Stimulated activated memory B cell treated with anti-CD40 and anti-IgM and Interleukin-4, amounts not matched to agents 10 μg/mL and 1 μg/mL and 100 μg/mL, for 72 hours (primary cell): ENCODE measurements around the gene TSPAN11.

Experiments
- ATAC-seq: fragments of 150-1000 bp; cut with Tn5 transposase; 2 replicates; pipeline ENCODE4 v1.10.0; 2021
- H3K27ac Mint-ChIP-seq: one replicate; pipeline ENCODE4 v1.8.0; 2022; ENCODE audit warnings: mild to moderate bottlenecking, mixed read lengths
- H3K27me3 Mint-ChIP-seq: one replicate; pipeline ENCODE4 v1.8.0; 2022; ENCODE audit warnings: mixed read lengths
- H3K36me3 Mint-ChIP-seq: one replicate; pipeline ENCODE4 v1.8.0; 2022; ENCODE audit warnings: mixed read lengths
- H3K4me1 Mint-ChIP-seq: one replicate; pipeline ENCODE4 v1.8.0; 2022; ENCODE audit warnings: mixed read lengths
- H3K4me3 Mint-ChIP-seq: one replicate; pipeline ENCODE4 v1.8.0; 2022; ENCODE audit warnings: mild to moderate bottlenecking, moderate library complexity, mixed read lengths
- H3K9me3 Mint-ChIP-seq: one replicate; pipeline ENCODE4 v1.8.0; 2022; ENCODE audit warnings: mixed read lengths

TSPAN11 gene

GRCh38 chr12:30976206-30976605 lies 49.7 kb downstream of the TSPAN11 start:
- H3K4me1 Mint-ChIP-seq: no peaks in the 10 kb centered on the region

GRCh38 chr12:30977124-30977523 lies 50.6 kb downstream of the TSPAN11 start:
- no peak for ATAC-seq
- H3K36me3 Mint-ChIP-seq: no peaks in the 10 kb centered on the region
- H3K27ac Mint-ChIP-seq: no peak overlapping the region
- H3K27me3 Mint-ChIP-seq: peaks cover 32% of the 10 kb centered on the region
- H3K9me3 Mint-ChIP-seq: no peaks in the 10 kb centered on the region
- no peaks in the 10 kb centered on the region for H3K4me1 Mint-ChIP-seq
- no peak overlapping the region for H3K4me3 Mint-ChIP-seq

More at GRCh38 chr12:30976206-30976605, 49.7 kb downstream of the TSPAN11 start:
- no peak overlapping the region for H3K4me3 Mint-ChIP-seq
- peaks cover 32% of the 10 kb centered on the region for H3K27me3 Mint-ChIP-seq
- H3K9me3 Mint-ChIP-seq: no peaks in the 10 kb centered on the region
- no peak overlapping the region for H3K27ac Mint-ChIP-seq
- no peak for ATAC-seq
- H3K36me3 Mint-ChIP-seq: no peaks in the 10 kb centered on the region

- no peak overlapping the region for H3K27ac Mint-ChIP-seq
- no peak overlapping the region for H3K4me3 Mint-ChIP-seq
These were observed 51.2 kb downstream of the TSPAN11 start for GRCh38 chr12:30977537-30978349.

GRCh38 chr12:30978639-30979038 lies 52.1 kb downstream of the TSPAN11 start:
- Mint-ChIP-seq H3K9me3 (no peaks in the 10 kb centered on the region), H3K4me1 (no peaks in the 10 kb centered on the region), H3K4me3 (no peak overlapping the region), H3K27me3 (peaks cover 32% of the 10 kb centered on the region), H3K36me3 (no peaks in the 10 kb centered on the region), H3K27ac (no peak overlapping the region)
- ATAC-seq: no peak

More at GRCh38 chr12:30977537-30978349, 51.2 kb downstream of the TSPAN11 start:
- Mint-ChIP-seq H3K36me3 (no peaks in the 10 kb centered on the region), H3K4me1 (no peaks in the 10 kb centered on the region), H3K9me3 (no peaks in the 10 kb centered on the region), H3K27me3 (peaks cover 32% of the 10 kb centered on the region)
- ATAC-seq: no peak

- H3K36me3 Mint-ChIP-seq: no peaks in the 10 kb centered on the region
- no peak overlapping the region for H3K4me3 Mint-ChIP-seq
- H3K4me1 Mint-ChIP-seq: no peaks in the 10 kb centered on the region
- H3K27ac Mint-ChIP-seq: no peak overlapping the region
- ATAC-seq: no peak
- no peaks in the 10 kb centered on the region for H3K9me3 Mint-ChIP-seq
- peaks cover 32% of the 10 kb centered on the region for H3K27me3 Mint-ChIP-seq
These were observed 53.1 kb downstream of the TSPAN11 start for GRCh38 chr12:30979371-30980259.

GRCh38 chr12:30980955-30981662 lies 54.6 kb downstream of the TSPAN11 start:
- no peak overlapping the region for H3K27ac Mint-ChIP-seq
- no peak for ATAC-seq

GRCh38 chr12:30982413-30982812 lies 55.9 kb downstream of the TSPAN11 start:
- H3K4me1 Mint-ChIP-seq: no peaks in the 10 kb centered on the region
- H3K27ac Mint-ChIP-seq: no peak overlapping the region
- no peaks in the 10 kb centered on the region for H3K9me3 Mint-ChIP-seq
- H3K36me3 Mint-ChIP-seq: no peaks in the 10 kb centered on the region
- no peak for ATAC-seq
- peaks cover 14% of the 10 kb centered on the region for H3K27me3 Mint-ChIP-seq
- no peak overlapping the region for H3K4me3 Mint-ChIP-seq

More at GRCh38 chr12:30980955-30981662, 54.6 kb downstream of the TSPAN11 start:
- no peak overlapping the region for H3K4me3 Mint-ChIP-seq
- H3K4me1 Mint-ChIP-seq: no peaks in the 10 kb centered on the region
- H3K9me3 Mint-ChIP-seq: no peaks in the 10 kb centered on the region
- H3K36me3 Mint-ChIP-seq: no peaks in the 10 kb centered on the region
- peaks cover 24% of the 10 kb centered on the region for H3K27me3 Mint-ChIP-seq

GRCh38 chr12:30985814-30986452 lies 59.4 kb downstream of the TSPAN11 start:
- no peaks in the 10 kb centered on the region for H3K9me3 Mint-ChIP-seq
- H3K27ac Mint-ChIP-seq: no peak overlapping the region
- H3K36me3 Mint-ChIP-seq: no peaks in the 10 kb centered on the region
- no peak overlapping the region for H3K4me3 Mint-ChIP-seq
- no peaks in the 10 kb centered on the region for H3K4me1 Mint-ChIP-seq
- peak; percentile 52 for ATAC-seq
- H3K27me3 Mint-ChIP-seq: no peaks in the 10 kb centered on the region

GRCh38 chr12:30988086-30988485 lies 61.5 kb downstream of the TSPAN11 start:
- no peaks in the 10 kb centered on the region for H3K4me1 Mint-ChIP-seq
- no peaks in the 10 kb centered on the region for H3K9me3 Mint-ChIP-seq
- no peak for ATAC-seq
- H3K27me3 Mint-ChIP-seq: no peaks in the 10 kb centered on the region
- no peak overlapping the region for H3K4me3 Mint-ChIP-seq
- H3K36me3 Mint-ChIP-seq: no peaks in the 10 kb centered on the region
- no peak overlapping the region for H3K27ac Mint-ChIP-seq

- H3K27me3 Mint-ChIP-seq: no peaks in the 10 kb centered on the region
- H3K4me3 Mint-ChIP-seq: no peak overlapping the region
- H3K27ac Mint-ChIP-seq: no peak overlapping the region
- no peaks in the 10 kb centered on the region for H3K36me3 Mint-ChIP-seq
- no peak for ATAC-seq
- H3K9me3 Mint-ChIP-seq: no peaks in the 10 kb centered on the region
- H3K4me1 Mint-ChIP-seq: no peaks in the 10 kb centered on the region
These were observed 62.2 kb downstream of the TSPAN11 start for GRCh38 chr12:30988646-30989286.

GRCh38 chr12:30989754-30990153 lies 63.2 kb downstream of the TSPAN11 start:
- peak; percentile 17 for ATAC-seq
- Mint-ChIP-seq H3K27ac (no peak overlapping the region), H3K4me3 (no peak overlapping the region), H3K36me3 (no peaks in the 10 kb centered on the region), H3K9me3 (no peaks in the 10 kb centered on the region), H3K27me3 (no peaks in the 10 kb centered on the region), H3K4me1 (no peaks in the 10 kb centered on the region)

GRCh38 chr12:30990316-30990715 lies 63.8 kb downstream of the TSPAN11 start:
- Mint-ChIP-seq H3K27ac (no peak overlapping the region), H3K27me3 (no peaks in the 10 kb centered on the region)

GRCh38 chr12:30990776-30991175 lies 64.2 kb downstream of the TSPAN11 start:
- no peaks in the 10 kb centered on the region for H3K4me1 Mint-ChIP-seq
- no peak overlapping the region for H3K27ac Mint-ChIP-seq
- H3K4me3 Mint-ChIP-seq: no peak overlapping the region
- H3K9me3 Mint-ChIP-seq: no peaks in the 10 kb centered on the region
- H3K36me3 Mint-ChIP-seq: no peaks in the 10 kb centered on the region
- H3K27me3 Mint-ChIP-seq: no peaks in the 10 kb centered on the region
- no peak for ATAC-seq

More at GRCh38 chr12:30990316-30990715, 63.8 kb downstream of the TSPAN11 start:
- Mint-ChIP-seq H3K36me3 (no peaks in the 10 kb centered on the region), H3K4me1 (no peaks in the 10 kb centered on the region), H3K9me3 (no peaks in the 10 kb centered on the region), H3K4me3 (no peak overlapping the region)
- no peak for ATAC-seq

- H3K9me3 Mint-ChIP-seq: no peaks in the 10 kb centered on the region
- no peak for ATAC-seq
- H3K27me3 Mint-ChIP-seq: no peaks in the 10 kb centered on the region
- H3K27ac Mint-ChIP-seq: no peak overlapping the region
- H3K4me1 Mint-ChIP-seq: no peaks in the 10 kb centered on the region
- H3K36me3 Mint-ChIP-seq: no peaks in the 10 kb centered on the region
- no peak overlapping the region for H3K4me3 Mint-ChIP-seq
These were observed 64.9 kb downstream of the TSPAN11 start for GRCh38 chr12:30991466-30991865.
